ENCODE measurements around the gene RDH14.

Gene RDH14

DNA sequence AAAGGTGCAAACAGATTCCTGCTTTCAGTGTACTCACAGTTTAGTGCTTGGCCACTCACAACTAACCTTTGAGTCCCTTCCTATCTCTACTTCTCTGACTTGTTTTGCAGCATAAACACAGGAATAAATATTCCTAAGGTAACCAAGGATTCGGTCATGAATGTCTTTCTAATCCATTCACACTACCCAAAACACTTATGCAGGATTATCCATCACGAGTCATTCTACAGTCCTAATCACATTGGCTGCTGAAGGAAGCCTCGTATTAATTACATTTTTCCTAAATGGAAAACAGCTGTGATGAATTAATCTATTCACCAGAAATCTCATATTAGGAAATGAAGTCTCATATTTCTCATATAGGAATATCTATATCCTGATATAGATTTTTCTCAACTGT, 16.3 kb downstream of the RDH14 start:
- H3K9me3 ChIP-seq (ENCODE audit: control insufficient read depth in 1 of 2, low read length in 2 of 2): no peaks in the 10 kb centered on the region
- H3K27me3 ChIP-seq (ENCODE audit: low read depth, low read length): no peaks in the 10 kb centered on the region
- H3K36me3 ChIP-seq (ENCODE audit: control insufficient read depth in 1 of 2, insufficient read depth in 2 of 2, low read length in 2 of 2): no peaks in the 10 kb centered on the region

DNA sequence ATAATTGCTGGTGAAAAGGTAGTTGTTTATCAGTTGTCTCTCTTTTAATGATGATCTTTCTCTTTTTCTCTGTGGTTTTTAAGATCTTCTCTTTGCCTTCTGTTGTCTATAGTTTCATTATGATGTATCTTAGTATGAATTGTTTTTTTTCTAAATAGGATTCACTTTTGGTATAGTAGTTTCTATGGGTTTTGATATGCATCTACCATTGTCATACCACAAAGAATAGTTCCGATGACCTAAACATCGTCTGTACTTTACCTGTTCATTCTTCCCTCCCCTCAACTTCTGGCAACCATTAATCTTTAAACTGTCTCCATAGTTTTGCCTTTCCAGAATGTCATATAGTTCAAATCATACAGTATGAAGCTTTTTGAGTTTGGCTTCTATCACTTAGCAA, 19.6 kb downstream of the RDH14 start:
- Histone ChIP-seq H3K4me1 (ENCODE audit: control insufficient read depth in 1 of 2, insufficient read depth in 2 of 2, low read length in 2 of 2) (peaks cover 0 to 6% of the 10 kb centered on the region in 2 donors), H3K27me3 (ENCODE audit: low read depth, low read length) (no peaks in the 10 kb centered on the region), H3K4me3 (ENCODE audit: low read depth in 1 of 2, low read length in 2 of 2) (no peak overlapping the region), H3K36me3 (ENCODE audit: control insufficient read depth in 1 of 2, insufficient read depth in 2 of 2, low read length in 2 of 2) (no peaks in the 10 kb centered on the region), H3K27ac (ENCODE audit: low read length) (no peak overlapping the region), H3K9me3 (ENCODE audit: control insufficient read depth in 1 of 2, low read length in 2 of 2) (no peaks in the 10 kb centered on the region)

More for the DNA sequence above, 16.3 kb downstream of the RDH14 start:
- Histone ChIP-seq H3K27ac (ENCODE audit: low read length) (no peak overlapping the region), H3K4me3 (ENCODE audit: low read depth in 1 of 2, low read length in 2 of 2) (no peak overlapping the region), H3K4me1 (ENCODE audit: control insufficient read depth in 1 of 2, insufficient read depth in 2 of 2, low read length in 2 of 2) (peaks cover 0 to 13% of the 10 kb centered on the region in 2 donors)

DNA sequence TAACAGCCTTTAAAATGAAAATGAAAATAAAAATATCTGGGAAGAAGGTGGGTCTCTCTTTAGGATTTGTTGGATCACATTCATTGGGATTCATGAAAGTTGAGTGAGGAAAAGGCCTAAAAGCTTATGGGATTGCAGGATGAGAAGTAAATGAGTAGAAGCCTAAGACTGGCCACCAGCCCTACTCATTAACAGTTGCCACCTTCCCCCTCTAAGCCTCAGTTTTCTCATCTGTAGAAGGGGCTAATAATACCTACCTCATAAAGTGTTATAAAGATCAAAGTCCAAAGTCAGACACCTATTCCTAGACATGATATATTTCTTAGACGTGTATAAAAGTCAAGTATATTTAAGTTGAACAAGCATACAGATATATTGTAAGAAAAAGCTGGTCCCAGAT, 23.8 kb downstream of the RDH14 start:
- H3K9me3 ChIP-seq (ENCODE audit: control insufficient read depth in 1 of 2, low read length in 2 of 2): no peaks in the 10 kb centered on the region
- no peaks in the 10 kb centered on the region for H3K27me3 ChIP-seq (ENCODE audit: low read depth, low read length)
- H3K27ac ChIP-seq (ENCODE audit: low read length): no peak overlapping the region
- no peaks in the 10 kb centered on the region for H3K4me1 ChIP-seq (ENCODE audit: control insufficient read depth in 1 of 2, insufficient read depth in 2 of 2, low read length in 2 of 2)
- H3K4me3 ChIP-seq (ENCODE audit: low read depth in 1 of 2, low read length in 2 of 2): no peak overlapping the region
- no peaks in the 10 kb centered on the region for H3K36me3 ChIP-seq (ENCODE audit: control insufficient read depth in 1 of 2, insufficient read depth in 2 of 2, low read length in 2 of 2)

DNA sequence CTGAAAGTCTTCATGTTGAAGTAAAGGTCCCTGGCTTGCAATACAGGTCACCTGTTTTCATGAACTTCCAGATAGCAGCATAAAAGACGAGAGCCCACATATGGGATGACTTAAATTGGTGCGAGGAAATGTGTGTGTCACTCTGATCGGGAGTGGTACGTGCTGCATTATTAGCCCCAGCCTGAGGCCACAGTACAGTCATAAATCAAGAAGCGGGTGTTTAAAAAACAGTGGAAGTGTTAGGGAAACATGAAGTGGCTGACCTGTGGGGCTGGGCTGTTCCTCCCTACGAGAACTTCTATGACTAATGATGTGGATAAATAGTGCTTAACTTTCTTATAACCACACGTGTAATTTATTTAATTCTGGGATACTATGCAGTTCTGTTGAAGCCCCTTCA, 24.4 kb downstream of the RDH14 start:
- Histone ChIP-seq H3K4me3 (ENCODE audit: low read depth in 1 of 2, low read length in 2 of 2) (no peak overlapping the region), H3K9me3 (ENCODE audit: control insufficient read depth in 1 of 2, low read length in 2 of 2) (no peaks in the 10 kb centered on the region), H3K36me3 (ENCODE audit: control insufficient read depth in 1 of 2, insufficient read depth in 2 of 2, low read length in 2 of 2) (no peaks in the 10 kb centered on the region), H3K27me3 (ENCODE audit: low read depth, low read length) (no peaks in the 10 kb centered on the region), H3K27ac (ENCODE audit: low read length) (no peak overlapping the region), H3K4me1 (ENCODE audit: control insufficient read depth in 1 of 2, insufficient read depth in 2 of 2, low read length in 2 of 2) (no peaks in the 10 kb centered on the region)

DNA sequence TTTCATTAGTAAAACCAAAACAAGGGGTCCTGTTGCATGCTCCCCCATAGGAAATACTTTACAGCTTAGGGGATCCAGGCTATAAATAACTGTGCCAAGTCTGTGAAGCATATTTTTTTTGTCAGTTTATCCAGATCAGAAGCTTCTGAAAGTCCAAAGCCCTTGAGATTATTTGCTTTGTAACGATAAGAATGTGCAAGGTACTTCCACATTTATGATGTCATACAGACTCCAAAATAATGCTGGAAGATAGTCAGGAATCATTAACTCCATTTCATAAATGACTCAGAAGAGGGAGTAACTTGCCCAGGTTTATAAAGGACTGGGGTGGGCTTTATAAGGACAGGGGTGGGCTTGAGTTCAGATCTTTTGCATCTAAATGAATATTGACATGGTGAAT, 29.3 kb downstream of the RDH14 start:
- H3K4me3 ChIP-seq (ENCODE audit: low read depth in 1 of 2, low read length in 2 of 2): no peak overlapping the region
- no peaks in the 10 kb centered on the region for H3K27me3 ChIP-seq (ENCODE audit: low read depth, low read length)
- H3K4me1 ChIP-seq (ENCODE audit: control insufficient read depth in 1 of 2, insufficient read depth in 2 of 2, low read length in 2 of 2): no peaks in the 10 kb centered on the region
- no peaks in the 10 kb centered on the region for H3K36me3 ChIP-seq (ENCODE audit: control insufficient read depth in 1 of 2, insufficient read depth in 2 of 2, low read length in 2 of 2)
- H3K9me3 ChIP-seq (ENCODE audit: control insufficient read depth in 1 of 2, low read length in 2 of 2): no peaks in the 10 kb centered on the region
- no peak overlapping the region for H3K27ac ChIP-seq (ENCODE audit: low read length)

DNA sequence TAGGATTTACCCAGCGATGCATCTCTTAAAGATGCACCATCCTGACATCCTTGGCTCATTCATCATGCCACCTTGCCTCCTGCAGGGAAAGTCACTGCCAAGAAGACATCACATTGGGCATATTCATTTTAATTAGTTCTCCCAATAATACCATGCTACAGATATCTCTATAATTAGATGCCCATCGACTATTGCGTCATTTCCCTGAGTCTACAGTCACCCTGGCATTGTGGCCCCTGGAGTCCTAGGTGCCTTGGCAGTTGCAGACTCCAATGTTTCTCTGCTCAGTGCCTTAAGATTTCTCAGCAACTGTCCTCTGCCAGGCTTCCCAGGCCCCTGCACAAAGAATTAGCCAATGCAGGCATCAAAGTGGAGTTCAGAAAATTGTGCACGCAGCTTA, 32.6 kb downstream of the RDH14 start:
- H3K4me3 ChIP-seq (ENCODE audit: low read depth in 1 of 2, low read length in 2 of 2): no peak overlapping the region
- H3K27me3 ChIP-seq (ENCODE audit: low read depth, low read length): no peaks in the 10 kb centered on the region
- H3K36me3 ChIP-seq (ENCODE audit: control insufficient read depth in 1 of 2, insufficient read depth in 2 of 2, low read length in 2 of 2): no peaks in the 10 kb centered on the region
- H3K4me1 ChIP-seq (ENCODE audit: control insufficient read depth in 1 of 2, insufficient read depth in 2 of 2, low read length in 2 of 2): no peaks in the 10 kb centered on the region
- H3K27ac ChIP-seq (ENCODE audit: low read length): no peak overlapping the region
- no peaks in the 10 kb centered on the region for H3K9me3 ChIP-seq (ENCODE audit: control insufficient read depth in 1 of 2, low read length in 2 of 2)

DNA sequence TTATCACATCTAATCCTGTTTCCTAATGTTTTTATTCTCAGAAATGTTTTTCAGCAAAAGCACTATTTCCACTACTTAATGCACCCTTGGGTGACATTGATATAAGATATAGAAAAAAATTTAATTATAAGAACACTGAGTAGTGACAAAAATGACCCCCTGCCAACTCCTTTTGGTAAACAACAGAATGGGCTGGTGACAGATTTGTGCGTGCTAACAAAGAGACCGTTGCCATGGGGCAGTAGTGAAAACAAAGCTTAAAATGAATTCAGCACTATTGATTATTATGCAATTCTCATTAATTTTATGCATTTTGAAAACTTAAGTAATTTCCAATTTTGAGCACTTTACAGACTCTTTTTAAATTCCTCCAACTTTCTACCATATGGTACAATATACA, 33.1 kb downstream of the RDH14 start:
- H3K27me3 ChIP-seq (ENCODE audit: low read depth, low read length): no peaks in the 10 kb centered on the region
- H3K27ac ChIP-seq (ENCODE audit: low read length): no peak overlapping the region
- H3K36me3 ChIP-seq (ENCODE audit: control insufficient read depth in 1 of 2, insufficient read depth in 2 of 2, low read length in 2 of 2): no peaks in the 10 kb centered on the region
- H3K4me3 ChIP-seq (ENCODE audit: low read depth in 1 of 2, low read length in 2 of 2): no peak overlapping the region
- no peaks in the 10 kb centered on the region for H3K4me1 ChIP-seq (ENCODE audit: control insufficient read depth in 1 of 2, insufficient read depth in 2 of 2, low read length in 2 of 2)
- H3K9me3 ChIP-seq (ENCODE audit: control insufficient read depth in 1 of 2, low read length in 2 of 2): no peaks in the 10 kb centered on the region

DNA sequence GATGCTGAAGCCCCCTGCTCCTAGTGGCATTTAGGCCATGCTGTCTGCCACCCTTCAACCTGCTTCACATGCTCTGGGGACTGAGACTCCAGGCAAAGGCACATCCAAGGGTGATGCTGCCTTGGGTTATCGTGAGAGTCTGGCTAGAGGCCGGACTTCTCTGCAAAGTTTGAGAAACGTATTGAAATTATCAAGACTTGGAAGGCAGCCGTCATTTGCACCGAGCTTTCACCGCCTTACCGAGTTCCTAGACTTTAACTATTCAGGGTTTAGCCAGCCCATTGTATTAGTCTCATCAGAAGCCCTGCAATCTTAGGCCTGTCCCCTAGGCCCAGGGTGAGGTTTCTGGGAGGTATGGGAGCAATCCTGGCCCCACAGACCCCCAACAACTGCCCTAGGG, 34.0 kb downstream of the RDH14 start:
- no peak overlapping the region for H3K4me3 ChIP-seq (ENCODE audit: low read depth in 1 of 2, low read length in 2 of 2)

DNA sequence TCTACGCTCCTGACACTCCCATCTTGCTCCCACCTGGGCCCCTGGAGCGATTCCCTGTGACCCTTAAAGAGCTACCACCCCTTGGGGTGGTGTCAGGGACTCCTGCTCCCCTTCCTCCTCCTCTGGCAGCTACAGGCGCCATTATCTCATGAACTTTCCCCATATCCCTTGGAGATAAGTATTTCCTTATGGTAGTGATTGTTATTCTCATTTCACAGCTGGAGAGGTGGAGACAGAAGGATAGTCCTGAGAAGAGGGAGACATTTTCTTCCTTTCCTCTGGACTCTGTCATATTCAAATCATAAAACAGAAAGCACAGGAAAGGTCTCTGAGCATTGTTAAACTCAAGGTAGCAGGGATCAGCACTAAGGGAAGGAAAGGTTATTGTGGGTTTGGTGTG, 34.6 kb downstream of the RDH14 start:
- Histone ChIP-seq H3K9me3 (ENCODE audit: control insufficient read depth in 1 of 2, low read length in 2 of 2) (no peaks in the 10 kb centered on the region), H3K4me3 (ENCODE audit: low read depth in 1 of 2, low read length in 2 of 2) (no peak overlapping the region), H3K27ac (ENCODE audit: low read length) (no peak overlapping the region), H3K27me3 (ENCODE audit: low read depth, low read length) (no peaks in the 10 kb centered on the region), H3K36me3 (ENCODE audit: control insufficient read depth in 1 of 2, insufficient read depth in 2 of 2, low read length in 2 of 2) (no peaks in the 10 kb centered on the region), H3K4me1 (ENCODE audit: control insufficient read depth in 1 of 2, insufficient read depth in 2 of 2, low read length in 2 of 2) (peaks cover 0 to 2% of the 10 kb centered on the region in 2 donors)

More for the DNA sequence above, 34.0 kb downstream of the RDH14 start:
- H3K27ac ChIP-seq (ENCODE audit: low read length): no peak overlapping the region
- no peaks in the 10 kb centered on the region for H3K4me1 ChIP-seq (ENCODE audit: control insufficient read depth in 1 of 2, insufficient read depth in 2 of 2, low read length in 2 of 2)
- H3K9me3 ChIP-seq (ENCODE audit: control insufficient read depth in 1 of 2, low read length in 2 of 2): no peaks in the 10 kb centered on the region
- no peaks in the 10 kb centered on the region for H3K27me3 ChIP-seq (ENCODE audit: low read depth, low read length)
- H3K36me3 ChIP-seq (ENCODE audit: control insufficient read depth in 1 of 2, insufficient read depth in 2 of 2, low read length in 2 of 2): no peaks in the 10 kb centered on the region

DNA sequence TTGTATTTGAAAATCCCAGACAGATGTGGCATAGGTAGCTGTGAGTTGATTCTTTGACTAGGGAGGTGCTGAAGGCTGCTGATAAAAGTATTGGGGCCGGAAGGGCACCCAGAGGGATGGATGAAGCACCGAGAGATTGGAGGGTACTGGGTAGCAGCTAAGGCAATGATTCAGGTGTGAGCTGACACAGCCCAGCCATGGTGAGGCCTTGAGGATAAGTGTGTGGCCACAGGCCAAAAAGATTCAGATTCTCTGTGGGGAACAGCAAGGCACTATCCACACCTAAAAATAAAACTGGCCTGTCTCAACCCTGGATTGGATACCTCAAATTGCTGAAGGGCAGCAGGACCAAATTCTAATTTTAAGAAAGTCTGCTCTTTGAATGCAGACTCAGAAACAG, 35.2 kb downstream of the RDH14 start:
- Histone ChIP-seq H3K4me1 (ENCODE audit: control insufficient read depth in 1 of 2, insufficient read depth in 2 of 2, low read length in 2 of 2) (peaks cover 0 to 9% of the 10 kb centered on the region in 2 donors), H3K27ac (ENCODE audit: low read length) (no peak overlapping the region), H3K36me3 (ENCODE audit: control insufficient read depth in 1 of 2, insufficient read depth in 2 of 2, low read length in 2 of 2) (no peaks in the 10 kb centered on the region), H3K9me3 (ENCODE audit: control insufficient read depth in 1 of 2, low read length in 2 of 2) (no peaks in the 10 kb centered on the region), H3K27me3 (ENCODE audit: low read depth, low read length) (no peaks in the 10 kb centered on the region), H3K4me3 (ENCODE audit: low read depth in 1 of 2, low read length in 2 of 2) (no peak overlapping the region)

DNA sequence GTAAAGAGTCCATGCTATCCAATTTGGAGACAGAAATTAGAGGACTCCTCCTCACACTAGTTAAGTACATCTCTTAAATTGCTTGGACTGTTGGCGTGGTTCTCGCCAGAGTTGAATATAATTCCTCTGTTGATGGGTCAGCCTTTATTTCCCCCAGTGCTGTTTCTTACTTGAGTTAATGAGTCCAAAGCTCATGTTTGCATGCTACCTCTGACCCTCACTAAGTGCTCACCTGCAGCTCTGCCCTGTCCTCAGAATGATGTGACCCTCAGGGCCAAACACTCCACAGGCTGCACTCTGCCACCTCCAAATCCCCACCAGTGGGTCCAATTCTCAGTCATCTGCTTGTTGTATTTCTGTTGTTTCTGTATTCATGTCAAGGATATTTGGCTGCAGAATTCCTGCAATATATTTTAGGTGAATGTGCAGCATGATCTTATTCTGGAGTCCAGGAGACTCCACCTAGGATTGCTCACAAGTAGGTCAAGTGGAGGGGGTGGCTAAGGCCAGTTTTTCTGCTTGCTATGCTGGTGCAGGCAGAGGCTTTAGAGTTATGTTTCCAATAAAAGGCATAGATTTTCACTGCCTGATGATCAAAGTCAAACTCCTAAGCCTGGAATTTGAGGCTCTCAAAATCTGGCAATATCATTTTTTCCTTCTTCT, 37.8 kb downstream of the RDH14 start:
- no peaks in the 10 kb centered on the region for H3K36me3 ChIP-seq (ENCODE audit: control insufficient read depth in 1 of 2, insufficient read depth in 2 of 2, low read length in 2 of 2)
- H3K4me3 ChIP-seq (ENCODE audit: low read depth in 1 of 2, low read length in 2 of 2): no peak overlapping the region
- H3K9me3 ChIP-seq (ENCODE audit: control insufficient read depth in 1 of 2, low read length in 2 of 2): no peaks in the 10 kb centered on the region
- peaks cover 0 to 23% of the 10 kb centered on the region in 2 donors for H3K4me1 ChIP-seq (ENCODE audit: control insufficient read depth in 1 of 2, insufficient read depth in 2 of 2, low read length in 2 of 2)
- no peak overlapping the region for H3K27ac ChIP-seq (ENCODE audit: low read length)
- no peaks in the 10 kb centered on the region for H3K27me3 ChIP-seq (ENCODE audit: low read depth, low read length)

Measured in muscle layer of duodenum (tissue), 2 donors.